Panc1 (cell line): ENCODE measurements around the gene COL27A1. TPM values are rescaled to one million over a fixed set of nuclear protein-coding genes. Genes with fewer than 3 reads are reported as not detected.

Experiments used
- ATAC-seq: fragments of 200-7000 bp; cut with Tn5 transposase; 2 replicates; pipeline ENCODE4 v1.9.1; 2020; ENCODE audit warnings: mild to moderate bottlenecking, moderate library complexity
- BruUV-seq: library from RNA; stranded (reverse); fragments of 400-500 nt; replicated peaks from 2 replicates; lab custom pipeline; 2021; lab: Mats Ljungman, UMichigan
- CTCF ChIA-PET: fragments of 300-600 bp; sonication (Branson Sonifier 250); formaldehyde crosslinking; loops from one replicate; lab custom pipeline; 2022; ENCODE audit warnings: antibody characterized with exemption; lab: Charles Lee
- POLR2A ChIA-PET: fragments of 300-600 bp; sonication (Branson Sonifier 250); formaldehyde crosslinking; loops from one replicate; lab custom pipeline; 2022; ENCODE audit warnings: antibody characterized with exemption; lab: Charles Lee
- DNase-seq: peaks from one replicate; pipeline ENCODE4 v3.0.0-alpha.2; 2010; ENCODE audit warnings: low read depth, low spot score
- H3K27ac ChIP-seq: 2 replicates; pipeline ENCODE4 v1.5.1; 2011; ENCODE audit warnings: mild to moderate bottlenecking, low read length, inconsistent platforms
- H3K27me3 ChIP-seq: fragments of 200-500 bp; sonication (Bioruptor generic); 2 replicates; pipeline ENCODE4 v1.6.0; 2014; ENCODE audit warnings: low read length, inconsistent platforms; ENCODE audit not compliant: control insufficient read depth, insufficient read depth
- H3K36me3 ChIP-seq: fragments of 200-500 bp; sonication (Bioruptor generic); 2 replicates; pipeline ENCODE4 v1.5.1; 2014; ENCODE audit warnings: inconsistent platforms, mild to moderate bottlenecking, low read length, moderate library complexity; ENCODE audit not compliant: control insufficient read depth, insufficient read depth
- H3K4me1 ChIP-seq: 2 replicates; pipeline ENCODE4 v1.5.1; 2011; ENCODE audit warnings: inconsistent platforms, mild to moderate bottlenecking, low read length, moderate library complexity; ENCODE audit not compliant: control insufficient read depth, insufficient read depth
- H3K4me3 ChIP-seq, 2 experiments: 2 replicates each; pipeline ENCODE4 v1.5.1; 2011 to 2012; ENCODE audit warnings: low read depth in 2 of 2, low read length in 2 of 2, mild to moderate bottlenecking in 2 of 2, inconsistent platforms in 1 of 2, moderate library complexity in 1 of 2
- H3K9me3 ChIP-seq: fragments of 200-500 bp; sonication (Bioruptor generic); 2 replicates; pipeline ENCODE4 v1.5.1; 2014; ENCODE audit warnings: low read depth, mild to moderate bottlenecking, inconsistent platforms, low read length, moderate library complexity; ENCODE audit not compliant: control insufficient read depth, insufficient read depth
- POLR2AphosphoS5 ChIP-seq: IDR thresholded peaks from 2 replicates; pipeline ENCODE4 v1.6.1; 2012; ENCODE audit warnings: mild to moderate bottlenecking, low read depth, low read length, moderate library complexity
- SIN3A ChIP-seq: IDR thresholded peaks from 2 replicates; pipeline ENCODE4 v1.6.1; 2012; ENCODE audit warnings: low read depth, mild to moderate bottlenecking, low read length, moderate library complexity, borderline replicate concordance; ENCODE audit not compliant: insufficient read depth
- TCF7L2 ChIP-seq: IDR thresholded peaks from 2 replicates; pipeline ENCODE4 v1.6.1; 2011; ENCODE audit warnings: mild to moderate bottlenecking, low read depth, low read length, inconsistent platforms
- in situ Hi-C: cut with HindIII; loops from 2 replicates; pipeline ENCODE4 v1.10.0; 2016; ENCODE audit warnings: low sequenced_read_pairs, low pct_unique_long_range_greater_than_20kb
- intact Hi-C: fragments of 100-400 bp; cut with micrococcal nuclease; formaldehyde crosslinking; loops from one replicate; pipeline ENCODE4 v1.10.0; 2022; ENCODE audit not compliant: unreplicated experiment
- total RNA-seq: library from RNA; stranded (reverse); gene quantifications from one replicate; pipeline ENCODE4 v1.2.1, GENCODE V29; 2021; ENCODE audit not compliant: unreplicated experiment
- TF ChIP-seq, protein P1 (sequence below): fragments of 450-650 bp; IDR thresholded peaks from 2 replicates; pipeline ENCODE4 v1.5.1; 2017; ENCODE audit warnings: mild to moderate bottlenecking
- TF ChIP-seq, protein P2 (sequence below), 2 experiments: IDR thresholded peaks; 2 replicates each; pipeline ENCODE4 v1.6.1; 2011 to 2012; ENCODE audit warnings: low read depth in 2 of 2, control low read depth in 1 of 2, low read length in 1 of 2, mild to moderate bottlenecking in 1 of 2, moderate library complexity in 1 of 2; ENCODE audit not compliant: insufficient read depth in 1 of 2

Gene COL27A1
- total RNA-seq, 1 experiment from 2014 or later, result 5.1 TPM

DNA sequence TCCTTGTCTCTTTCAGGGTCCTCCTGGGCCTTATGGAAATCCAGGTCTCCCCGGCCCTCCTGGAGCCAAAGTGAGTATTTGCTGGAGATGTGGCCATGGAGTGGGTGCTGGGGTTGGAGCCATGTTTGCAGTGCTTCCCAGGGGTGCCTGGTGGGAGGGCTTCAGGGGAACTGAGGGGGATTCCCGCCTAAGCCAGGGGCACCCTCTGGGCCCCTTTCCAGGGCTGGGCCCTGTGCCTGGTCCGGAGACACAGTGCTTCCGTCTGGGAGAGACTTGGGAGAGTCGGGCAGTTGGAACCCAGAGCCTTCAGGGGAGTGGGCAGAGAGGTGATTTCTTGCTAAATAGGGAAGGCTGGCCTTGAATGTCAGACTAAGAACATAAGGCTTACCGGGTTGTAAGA is 27.7 kb downstream of the COL27A1 start:
- no peak overlapping the region for H3K27ac ChIP-seq
- H3K4me1 ChIP-seq, result peaks cover 10% of the 10 kb centered on the region
- H3K27me3 ChIP-seq, result no peaks in the 10 kb centered on the region
- TF ChIP-seq POLR2AphosphoS5 (no peak), SIN3A (no peak), TCF7L2 (no peak)
- TF ChIP-seq, protein P1, sequence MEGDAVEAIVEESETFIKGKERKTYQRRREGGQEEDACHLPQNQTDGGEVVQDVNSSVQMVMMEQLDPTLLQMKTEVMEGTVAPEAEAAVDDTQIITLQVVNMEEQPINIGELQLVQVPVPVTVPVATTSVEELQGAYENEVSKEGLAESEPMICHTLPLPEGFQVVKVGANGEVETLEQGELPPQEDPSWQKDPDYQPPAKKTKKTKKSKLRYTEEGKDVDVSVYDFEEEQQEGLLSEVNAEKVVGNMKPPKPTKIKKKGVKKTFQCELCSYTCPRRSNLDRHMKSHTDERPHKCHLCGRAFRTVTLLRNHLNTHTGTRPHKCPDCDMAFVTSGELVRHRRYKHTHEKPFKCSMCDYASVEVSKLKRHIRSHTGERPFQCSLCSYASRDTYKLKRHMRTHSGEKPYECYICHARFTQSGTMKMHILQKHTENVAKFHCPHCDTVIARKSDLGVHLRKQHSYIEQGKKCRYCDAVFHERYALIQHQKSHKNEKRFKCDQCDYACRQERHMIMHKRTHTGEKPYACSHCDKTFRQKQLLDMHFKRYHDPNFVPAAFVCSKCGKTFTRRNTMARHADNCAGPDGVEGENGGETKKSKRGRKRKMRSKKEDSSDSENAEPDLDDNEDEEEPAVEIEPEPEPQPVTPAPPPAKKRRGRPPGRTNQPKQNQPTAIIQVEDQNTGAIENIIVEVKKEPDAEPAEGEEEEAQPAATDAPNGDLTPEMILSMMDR, result no peak
- TF ChIP-seq, protein P2, sequence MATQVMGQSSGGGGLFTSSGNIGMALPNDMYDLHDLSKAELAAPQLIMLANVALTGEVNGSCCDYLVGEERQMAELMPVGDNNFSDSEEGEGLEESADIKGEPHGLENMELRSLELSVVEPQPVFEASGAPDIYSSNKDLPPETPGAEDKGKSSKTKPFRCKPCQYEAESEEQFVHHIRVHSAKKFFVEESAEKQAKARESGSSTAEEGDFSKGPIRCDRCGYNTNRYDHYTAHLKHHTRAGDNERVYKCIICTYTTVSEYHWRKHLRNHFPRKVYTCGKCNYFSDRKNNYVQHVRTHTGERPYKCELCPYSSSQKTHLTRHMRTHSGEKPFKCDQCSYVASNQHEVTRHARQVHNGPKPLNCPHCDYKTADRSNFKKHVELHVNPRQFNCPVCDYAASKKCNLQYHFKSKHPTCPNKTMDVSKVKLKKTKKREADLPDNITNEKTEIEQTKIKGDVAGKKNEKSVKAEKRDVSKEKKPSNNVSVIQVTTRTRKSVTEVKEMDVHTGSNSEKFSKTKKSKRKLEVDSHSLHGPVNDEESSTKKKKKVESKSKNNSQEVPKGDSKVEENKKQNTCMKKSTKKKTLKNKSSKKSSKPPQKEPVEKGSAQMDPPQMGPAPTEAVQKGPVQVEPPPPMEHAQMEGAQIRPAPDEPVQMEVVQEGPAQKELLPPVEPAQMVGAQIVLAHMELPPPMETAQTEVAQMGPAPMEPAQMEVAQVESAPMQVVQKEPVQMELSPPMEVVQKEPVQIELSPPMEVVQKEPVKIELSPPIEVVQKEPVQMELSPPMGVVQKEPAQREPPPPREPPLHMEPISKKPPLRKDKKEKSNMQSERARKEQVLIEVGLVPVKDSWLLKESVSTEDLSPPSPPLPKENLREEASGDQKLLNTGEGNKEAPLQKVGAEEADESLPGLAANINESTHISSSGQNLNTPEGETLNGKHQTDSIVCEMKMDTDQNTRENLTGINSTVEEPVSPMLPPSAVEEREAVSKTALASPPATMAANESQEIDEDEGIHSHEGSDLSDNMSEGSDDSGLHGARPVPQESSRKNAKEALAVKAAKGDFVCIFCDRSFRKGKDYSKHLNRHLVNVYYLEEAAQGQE (IDR thresholded peaks at IDR 0.05; ENCODE audit: insufficient read depth in 1 of 2, low read depth in 2 of 2, low read length in 1 of 2), result no peak
- no peaks in the 10 kb centered on the region for H3K9me3 ChIP-seq
- ChIA-PET POLR2A (no interaction called here), CTCF (no interaction called here)
- BruUV-seq, result no TSS peak
- no peak overlapping the region for H3K4me3 ChIP-seq
- ATAC-seq (no peak), DNase-seq (no peak)
- in situ Hi-C loops (no loop called here), intact Hi-C loops (no loop called here)
- H3K36me3 ChIP-seq, result no peaks in the 10 kb centered on the region

DNA sequence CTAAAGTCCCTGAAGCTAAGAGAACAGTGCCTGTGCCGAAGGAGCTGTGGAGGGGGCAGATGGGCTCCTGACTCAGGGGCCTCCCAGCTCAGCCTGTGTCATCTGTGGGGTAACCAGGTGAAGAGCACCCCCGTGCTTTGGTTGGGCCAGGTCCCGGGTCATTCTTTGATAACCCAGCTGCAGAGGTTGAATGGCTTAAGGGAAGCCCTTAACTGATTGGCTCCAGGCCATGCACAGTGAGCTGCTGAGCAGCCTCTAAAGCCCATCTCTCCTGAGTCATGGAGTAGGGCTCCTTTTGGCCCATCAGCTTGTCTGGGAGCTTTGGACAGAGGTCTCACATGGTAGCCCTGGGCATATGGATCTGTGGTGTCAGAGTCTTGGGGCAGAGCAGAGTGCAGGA is 28.7 kb downstream of the COL27A1 start:
- TF ChIP-seq POLR2AphosphoS5 (no peak), TCF7L2 (no peak), SIN3A (no peak)
- TF ChIP-seq, protein P1, result no peak
- TF ChIP-seq, protein P2 (IDR thresholded peaks at IDR 0.05; ENCODE audit: insufficient read depth in 1 of 2, low read depth in 2 of 2, low read length in 1 of 2), result no peak
- Histone ChIP-seq H3K27ac (no peak overlapping the region), H3K36me3 (no peaks in the 10 kb centered on the region), H3K9me3 (no peaks in the 10 kb centered on the region), H3K4me3 (no peak overlapping the region), H3K27me3 (no peaks in the 10 kb centered on the region), H3K4me1 (peaks cover 6% of the 10 kb centered on the region)
- no TSS peak for BruUV-seq
- CTCF ChIA-PET, result interaction anchor here (0.7 kb wide), 1 partner anchor 262 kb away, joined by 5 read pairs; no protein-coding TSS in a partner anchor
- ATAC-seq (peak; percentile 47; the same call in 1 of the 2 replicates), DNase-seq (no peak)
- intact Hi-C loops (no loop called here), in situ Hi-C loops (no loop called here)
- POLR2A ChIA-PET, result no interaction called here
